HG02943 (cell line): ENCODE data around the gene GABBR1.

Experiments used
- ATAC-seq: cut with Tn5 transposase; IDR thresholded peaks from one replicate; pipeline ENCODE4 v1.9.1; 2021; ENCODE audit warnings: mild to moderate bottlenecking, low read depth, moderate library complexity; ENCODE audit not compliant: unreplicated experiment

GABBR1 gene

GRCh38 chr6:29577544-29577943 is 55.4 kb downstream of the GABBR1 start:
- ATAC-seq: no peak

- no peak for ATAC-seq
Observed at GRCh38 chr6:29576056-29576455, 56.9 kb downstream of the GABBR1 start.

DNA sequence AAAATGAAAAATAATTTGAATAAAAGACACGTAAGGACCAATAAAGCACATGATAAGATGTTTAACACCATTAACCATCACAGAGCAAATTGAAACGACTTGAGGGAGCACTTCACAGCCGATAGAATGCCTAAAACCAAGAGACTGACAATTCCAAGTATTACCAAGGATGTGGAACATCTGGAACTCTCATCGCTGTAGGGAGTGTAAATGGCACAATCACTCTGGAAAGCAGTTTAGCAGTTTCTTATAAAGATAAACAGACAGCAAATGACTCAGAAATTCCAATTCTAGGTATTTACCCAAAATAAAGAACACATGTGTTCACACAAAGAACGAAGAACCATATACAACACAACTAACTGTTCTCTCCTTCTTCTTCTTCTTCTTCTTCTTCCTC is 65.0 kb downstream of the GABBR1 start:
- ATAC-seq: no peak

GRCh38 chr6:29567541-29567940 is 65.4 kb downstream of the GABBR1 start:
- no peak for ATAC-seq

DNA sequence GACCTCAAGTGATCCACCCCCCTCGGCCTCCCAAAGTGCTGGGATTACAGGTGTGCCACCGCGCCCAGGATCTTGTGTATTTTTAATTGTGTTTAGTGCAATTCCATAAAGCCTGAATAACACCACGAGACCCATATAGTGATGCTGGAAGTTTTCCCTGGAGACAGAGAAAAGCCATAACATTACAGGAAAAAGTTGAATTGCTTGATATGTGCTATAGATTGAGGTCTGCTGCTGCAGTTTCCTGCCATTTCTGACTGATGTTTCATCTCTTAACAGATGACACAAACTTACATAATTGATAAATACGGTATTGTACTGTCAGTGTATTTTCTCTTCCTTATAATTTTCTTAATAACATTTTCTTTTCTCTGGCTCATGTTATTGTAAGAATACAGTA is 66.1 kb downstream of the GABBR1 start:
- ATAC-seq: no peak

DNA sequence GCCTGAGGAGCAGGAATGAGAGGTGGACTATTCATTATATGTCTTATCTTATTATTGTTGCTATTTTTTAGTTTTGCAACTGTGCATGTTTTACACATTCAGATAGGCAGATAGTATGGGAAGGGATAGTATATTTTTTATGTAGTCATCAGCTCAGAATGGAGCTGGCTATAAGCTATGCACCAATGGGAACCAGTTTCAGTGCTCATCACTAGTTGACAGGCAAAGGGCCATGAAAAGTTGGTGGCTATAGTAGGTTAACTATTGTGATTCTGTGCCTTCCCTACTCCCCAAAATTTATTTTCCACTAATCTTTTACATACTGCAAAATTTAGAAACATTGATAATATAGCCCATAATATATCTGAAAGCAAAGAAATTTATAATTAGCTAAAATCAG is 68.1 kb downstream of the GABBR1 start:
- ATAC-seq: no peak

- ATAC-seq: no peak
Observed at GRCh38 chr6:29563435-29563965, 69.5 kb downstream of the GABBR1 start.

GRCh38 chr6:29561606-29562181 is 71.3 kb downstream of the GABBR1 start:
- no peak for ATAC-seq

DNA sequence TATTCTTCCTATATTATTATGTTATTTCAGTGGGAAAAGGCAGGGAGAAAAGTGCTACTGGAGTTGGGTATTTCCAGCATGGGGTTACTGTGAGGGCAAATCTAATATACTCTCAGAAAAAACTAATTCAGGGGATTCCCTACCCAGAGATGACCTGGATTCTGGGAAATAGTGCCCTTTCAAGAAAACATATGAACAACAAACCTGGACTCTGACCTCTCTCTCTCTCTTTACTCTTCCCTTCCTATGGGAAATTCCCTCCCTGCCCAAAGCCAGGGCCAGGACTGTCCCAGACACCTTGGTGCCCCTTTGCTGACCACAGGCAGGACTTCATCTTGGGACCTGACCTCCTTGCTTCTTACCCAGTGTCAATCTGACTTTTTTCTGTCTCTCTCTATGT is 71.9 kb downstream of the GABBR1 start:
- no peak for ATAC-seq

GRCh38 chr6:29559524-29560287 is 73.3 kb downstream of the GABBR1 start, which contains the start of gene UBD:
Gene UBD, minus strand, starts transcription at chr6:29559732. Its CDS starts 31 bp downstream, at chr6:29559701.
- no peak for ATAC-seq

GRCh38 chr6:29558439-29559079 is 74.4 kb downstream of the GABBR1 start:
- ATAC-seq: no peak

- ATAC-seq: no peak
Observed at GRCh38 chr6:29557320-29557719, 75.7 kb downstream of the GABBR1 start.

GRCh38 chr6:29554764-29555163 is 78.2 kb downstream of the GABBR1 start:
- no peak for ATAC-seq

DNA sequence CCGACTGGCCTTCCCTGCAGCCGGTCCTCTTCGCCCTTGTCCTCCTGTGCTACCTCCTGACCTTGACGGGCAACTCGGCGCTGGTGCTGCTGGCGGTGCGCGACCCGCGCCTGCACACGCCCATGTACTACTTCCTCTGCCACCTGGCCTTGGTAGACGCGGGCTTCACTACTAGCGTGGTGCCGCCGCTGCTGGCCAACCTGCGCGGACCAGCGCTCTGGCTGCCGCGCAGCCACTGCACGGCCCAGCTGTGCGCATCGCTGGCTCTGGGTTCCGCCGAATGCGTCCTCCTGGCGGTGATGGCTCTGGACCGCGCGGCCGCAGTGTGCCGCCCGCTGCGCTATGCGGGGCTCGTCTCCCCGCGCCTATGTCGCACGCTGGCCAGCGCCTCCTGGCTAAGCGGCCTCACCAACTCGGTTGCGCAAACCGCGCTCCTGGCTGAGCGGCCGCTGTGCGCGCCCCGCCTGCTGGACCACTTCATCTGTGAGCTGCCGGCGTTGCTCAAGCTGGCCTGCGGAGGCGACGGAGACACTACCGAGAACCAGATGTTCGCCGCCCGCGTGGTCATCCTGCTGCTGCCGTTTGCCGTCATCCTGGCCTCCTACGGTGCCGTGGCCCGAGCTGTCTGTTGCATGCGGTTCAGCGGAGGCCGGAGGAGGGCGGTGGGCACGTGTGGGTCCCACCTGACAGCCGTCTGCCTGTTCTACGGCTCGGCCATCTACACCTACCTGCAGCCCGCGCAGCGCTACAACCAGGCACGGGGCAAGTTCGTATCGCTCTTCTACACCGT is 79.5 kb downstream of the GABBR1 start:
- ATAC-seq: no peak

DNA sequence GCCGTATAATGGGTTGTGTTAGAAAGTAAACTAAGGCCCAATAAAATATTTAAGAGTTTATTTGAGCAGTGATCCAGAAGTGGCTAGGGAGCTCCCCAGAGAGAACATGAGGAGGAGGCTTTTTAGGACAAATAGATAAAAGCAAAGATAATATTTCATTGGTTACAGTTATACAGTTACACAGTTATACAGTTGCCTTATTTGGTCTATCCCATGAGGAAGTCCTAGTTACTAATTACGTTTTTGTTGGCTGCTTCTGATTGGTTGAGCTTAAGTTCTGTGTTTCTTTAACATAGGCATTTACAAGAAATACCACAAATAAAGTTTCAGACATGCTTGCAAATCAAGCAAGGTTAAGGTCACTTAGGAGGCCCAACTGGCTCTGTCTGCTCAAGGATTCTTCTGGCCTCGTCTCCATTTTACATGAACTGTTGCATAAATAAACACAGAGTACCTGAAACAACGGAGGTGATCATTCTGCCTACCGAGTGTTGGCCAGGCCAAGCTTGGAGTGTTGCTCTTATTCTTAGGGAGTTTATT is 80.4 kb downstream of the GABBR1 start:
- ATAC-seq: no peak

DNA sequence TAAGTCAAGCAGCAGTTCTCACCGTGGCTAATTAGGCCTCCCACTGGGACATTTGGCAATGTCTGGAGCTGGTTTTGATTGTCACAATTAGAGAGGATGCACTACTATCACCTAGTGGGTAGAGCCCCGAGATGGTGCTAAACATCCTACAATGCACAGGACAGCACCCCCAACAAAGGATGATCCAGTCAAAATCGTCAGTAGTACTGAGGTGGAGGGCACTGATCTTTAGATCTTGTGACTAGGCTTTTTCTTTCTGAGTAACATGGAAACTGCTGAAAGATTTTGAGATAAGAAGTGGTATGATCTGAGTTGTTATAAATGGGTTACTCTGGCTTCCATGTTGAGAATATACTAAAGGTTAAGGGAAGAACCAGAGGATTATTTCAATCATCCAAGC is 85.4 kb downstream of the GABBR1 start:
- no peak for ATAC-seq

GRCh38 chr6:29537714-29538403 is 95.1 kb downstream of the GABBR1 start:
- no peak for ATAC-seq

DNA sequence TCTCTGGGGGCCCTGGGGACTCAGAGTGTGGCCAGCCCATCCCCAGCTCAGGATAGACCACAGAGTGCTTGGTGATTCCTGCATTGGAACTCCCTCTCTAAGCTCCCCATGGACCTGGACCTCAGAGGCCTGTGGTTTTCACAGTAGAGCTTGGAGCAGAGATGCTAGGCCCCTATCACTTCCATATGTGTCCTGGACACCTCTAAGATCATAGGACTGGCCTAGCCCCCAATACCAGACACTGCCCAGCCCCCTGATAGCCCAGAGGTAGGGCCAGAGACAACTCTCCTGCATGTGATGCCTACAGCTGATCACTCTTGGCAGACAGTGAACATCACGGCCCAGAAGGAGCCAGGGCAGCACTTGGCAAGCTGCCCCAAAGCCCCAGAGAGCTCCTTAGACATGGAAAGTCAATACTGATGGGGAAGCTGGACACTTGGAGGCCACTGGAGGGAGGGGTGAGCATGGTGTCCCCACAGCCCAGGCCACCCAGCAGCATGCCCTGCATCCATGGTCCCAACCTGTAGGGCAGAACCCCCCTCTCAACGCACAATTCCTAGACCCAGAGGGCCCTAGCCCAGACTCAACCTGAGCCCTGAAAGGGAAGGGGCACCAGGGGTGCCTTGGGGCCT is 100.5 kb downstream of the GABBR1 start:
- ATAC-seq: no peak

DNA sequence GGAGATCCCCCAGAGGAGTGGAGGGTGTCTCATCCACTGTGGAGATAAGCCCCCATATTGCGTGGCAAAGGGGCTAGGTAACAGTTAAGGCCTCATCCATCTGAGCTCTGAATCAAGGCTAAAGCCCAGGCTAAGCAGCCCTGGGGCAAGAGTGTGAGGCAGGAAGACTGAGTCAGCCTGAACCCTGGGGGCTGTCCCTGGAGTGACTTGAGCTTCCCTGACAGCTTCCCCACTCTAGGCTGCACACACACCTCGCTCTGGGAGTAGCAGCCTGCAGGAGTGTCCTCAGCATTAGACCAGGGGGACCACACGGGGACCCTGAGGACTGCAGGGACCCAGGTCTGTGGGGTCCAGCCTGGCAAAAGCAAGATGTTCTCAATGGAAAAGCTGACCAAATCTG is 101.3 kb downstream of the GABBR1 start:
- no peak for ATAC-seq
